ENCODE measurements around the gene PDGFRB. TPM values are rescaled to one million over a fixed set of nuclear protein-coding genes. Genes with fewer than 3 reads are reported as not detected.

Gene PDGFRB
- total and polyA plus RNA-seq, 2 of the 4 experiments (the other 2 are of a cell fraction): 108 to 124 TPM

DNA sequence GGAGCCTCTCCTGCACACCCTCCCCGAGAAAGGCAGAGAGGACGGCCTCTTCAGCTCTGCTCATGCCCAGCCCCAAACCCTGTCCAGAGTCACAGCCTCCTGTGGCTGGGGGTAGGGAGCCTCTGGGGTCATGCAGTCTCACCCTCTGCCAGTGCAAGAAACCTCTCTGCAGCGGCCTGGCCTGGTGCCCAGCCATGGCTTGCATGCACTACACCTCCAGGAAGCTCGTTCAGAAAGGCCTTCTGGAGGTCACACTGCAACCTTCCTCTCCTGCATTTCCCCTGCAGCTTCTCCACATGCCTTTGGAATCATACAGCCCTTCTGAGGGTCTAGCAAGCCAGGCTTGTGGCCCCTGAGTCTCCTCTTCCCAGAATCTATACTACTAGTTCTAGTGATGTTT, 87.2 kb downstream of the PDGFRB start:
- Histone ChIP-seq H2AK9ac (replicated peaks; ENCODE audit: low read depth, low read length, poor library complexity) (no peak overlapping the region), H3K9me3 (ENCODE audit: control insufficient read depth, insufficient read depth, low read length) (peaks cover 6% of the 10 kb centered on the region), H3K27me3 (ENCODE audit: control insufficient read depth, insufficient read depth, low read length) (peaks cover 3% of the 10 kb centered on the region; the same call in 1 of the 2 replicates), H3K27ac (ENCODE audit: insufficient read depth, low read length) (no peak overlapping the region), H3K4me3 (ENCODE audit: insufficient read depth, low read depth, low read length) (no peak overlapping the region), H2AK5ac (ENCODE audit: low read depth, low read length) (peak overlapping the region; percentile 67; the same call in 1 of the 2 replicates), H3K14ac (replicated peaks; ENCODE audit: low read depth, low read length) (no peak overlapping the region), H3K9ac (ENCODE audit: low read depth, low read length) (no peak overlapping the region), H2AFZ (replicated peaks; ENCODE audit: low read length, poor library complexity) (peak overlapping the region; percentile 25), H2BK120ac (ENCODE audit: low read depth, low read length) (no peak overlapping the region), H3K4ac (ENCODE audit: low read depth, low read length) (no peak overlapping the region), H2BK5ac (ENCODE audit: low read depth, low read length, poor library complexity, severe bottlenecking) (no peak overlapping the region), H3K36me3 (ENCODE audit: control insufficient read depth, insufficient read depth, low read length) (no peaks in the 10 kb centered on the region), H3K23ac (ENCODE audit: low read depth, low read length) (peak overlapping the region; percentile 34; the same call in 1 of the 2 replicates), H4K91ac (ENCODE audit: insufficient read depth, low read depth, low read length) (0 out of 2 replicates have a peak overlapping the region, but pooled peaks have one; percentile 2), H2BK20ac (ENCODE audit: low read depth, low read length) (no peak overlapping the region), H4K8ac (ENCODE audit: low read depth in 2 of 2, low read length in 2 of 2) (no peak overlapping the region), H2BK15ac (ENCODE audit: low read depth, low read length) (no peak overlapping the region), H4K5ac (ENCODE audit: low read depth, low read length) (no peak overlapping the region), H3K79me1 (ENCODE audit: low read depth in 1 of 2, low read length in 2 of 2) (no peaks in the 10 kb centered on the region; a peak in 1 of 4 replicates), H3K4me1 (ENCODE audit: control insufficient read depth, insufficient read depth, low read length) (peaks cover 28% of the 10 kb centered on the region), H4K20me1 (ENCODE audit: insufficient read depth, low read length) (no peaks in the 10 kb centered on the region), H3K56ac (ENCODE audit: extremely low read depth, insufficient read depth, low read length) (no peak overlapping the region), H3K18ac (ENCODE audit: low read depth, low read length) (no peak overlapping the region), H3K4me2 (ENCODE audit: low read depth, low read length) (no peak overlapping the region), H3K9me1 (ENCODE audit: insufficient read depth, low read length) (peaks cover 36% of the 10 kb centered on the region)
- POLR2A ChIA-PET (ENCODE audit: unreplicated experiment): no interaction called here
- intact Hi-C loops (cut with micrococcal nuclease): loop anchor here (5.0 kb wide), 1 partner anchor 44 kb away; no protein-coding TSS in a partner anchor
- TF ChIP-seq CEBPB (IDR thresholded peaks at IDR 0.05; ENCODE audit: low read depth, low read length) (no peak), RFX5 (IDR thresholded peaks at IDR 0.05; ENCODE audit: low read depth, low read length) (no peak), FOS (IDR thresholded peaks at IDR 0.05; ENCODE audit: low read depth, low read length) (no peak), MXI1 (IDR thresholded peaks at IDR 0.05; ENCODE audit: borderline replicate concordance, low read depth, low read length) (no peak), RCOR1 (IDR thresholded peaks at IDR 0.05; ENCODE audit: insufficient replicate concordance, low read length) (no peak), NFE2L2 (IDR thresholded peaks at IDR 0.05; ENCODE audit: low read depth, low read length) (no peak), BHLHE40 (IDR thresholded peaks at IDR 0.05; ENCODE audit: low read depth, low read length) (no peak), CHD1 (IDR thresholded peaks at IDR 0.05; ENCODE audit: low read depth, low read length) (no peak), MAFK (IDR thresholded peaks at IDR 0.05; ENCODE audit: low read depth, low read length) (no peak), SMC3 (IDR thresholded peaks at IDR 0.05; ENCODE audit: low read depth, low read length) (no peak)
- TF ChIP-seq, protein P1, sequence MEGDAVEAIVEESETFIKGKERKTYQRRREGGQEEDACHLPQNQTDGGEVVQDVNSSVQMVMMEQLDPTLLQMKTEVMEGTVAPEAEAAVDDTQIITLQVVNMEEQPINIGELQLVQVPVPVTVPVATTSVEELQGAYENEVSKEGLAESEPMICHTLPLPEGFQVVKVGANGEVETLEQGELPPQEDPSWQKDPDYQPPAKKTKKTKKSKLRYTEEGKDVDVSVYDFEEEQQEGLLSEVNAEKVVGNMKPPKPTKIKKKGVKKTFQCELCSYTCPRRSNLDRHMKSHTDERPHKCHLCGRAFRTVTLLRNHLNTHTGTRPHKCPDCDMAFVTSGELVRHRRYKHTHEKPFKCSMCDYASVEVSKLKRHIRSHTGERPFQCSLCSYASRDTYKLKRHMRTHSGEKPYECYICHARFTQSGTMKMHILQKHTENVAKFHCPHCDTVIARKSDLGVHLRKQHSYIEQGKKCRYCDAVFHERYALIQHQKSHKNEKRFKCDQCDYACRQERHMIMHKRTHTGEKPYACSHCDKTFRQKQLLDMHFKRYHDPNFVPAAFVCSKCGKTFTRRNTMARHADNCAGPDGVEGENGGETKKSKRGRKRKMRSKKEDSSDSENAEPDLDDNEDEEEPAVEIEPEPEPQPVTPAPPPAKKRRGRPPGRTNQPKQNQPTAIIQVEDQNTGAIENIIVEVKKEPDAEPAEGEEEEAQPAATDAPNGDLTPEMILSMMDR (conservative IDR thresholded peaks at IDR 0.05; ENCODE audit: low read depth, low read length): no peak
- TF ChIP-seq, protein P2, sequence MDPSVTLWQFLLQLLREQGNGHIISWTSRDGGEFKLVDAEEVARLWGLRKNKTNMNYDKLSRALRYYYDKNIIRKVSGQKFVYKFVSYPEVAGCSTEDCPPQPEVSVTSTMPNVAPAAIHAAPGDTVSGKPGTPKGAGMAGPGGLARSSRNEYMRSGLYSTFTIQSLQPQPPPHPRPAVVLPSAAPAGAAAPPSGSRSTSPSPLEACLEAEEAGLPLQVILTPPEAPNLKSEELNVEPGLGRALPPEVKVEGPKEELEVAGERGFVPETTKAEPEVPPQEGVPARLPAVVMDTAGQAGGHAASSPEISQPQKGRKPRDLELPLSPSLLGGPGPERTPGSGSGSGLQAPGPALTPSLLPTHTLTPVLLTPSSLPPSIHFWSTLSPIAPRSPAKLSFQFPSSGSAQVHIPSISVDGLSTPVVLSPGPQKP (IDR thresholded peaks at IDR 0.05; ENCODE audit: borderline replicate concordance, low read depth, low read length): no peak
- no peak for ATAC-seq (ENCODE audit: low read depth)
- no TSS peak for BruUV-seq (replicated peaks)
- in situ Hi-C loops (cut with MboI; ENCODE audit: low sequenced_read_pairs): no loop called here
- 20% methylated on average over 2 of the region's 4 CpGs; no CpG with 5 or more reads in 1 of the 2 experiments for WGBS, 2 experiments (ENCODE audit: extremely low coverage in 2 of 2, insufficient read length in 1 of 2)
- no peak for DNase-seq
- CTCF ChIA-PET: no interaction called here
- dilution Hi-C loops (cut with HindIII; ENCODE audit: low sequenced_read_pairs, unreplicated experiment): no loop called here
